ENCODE results near the gene MACROD1.

MACROD1 gene

DNA sequence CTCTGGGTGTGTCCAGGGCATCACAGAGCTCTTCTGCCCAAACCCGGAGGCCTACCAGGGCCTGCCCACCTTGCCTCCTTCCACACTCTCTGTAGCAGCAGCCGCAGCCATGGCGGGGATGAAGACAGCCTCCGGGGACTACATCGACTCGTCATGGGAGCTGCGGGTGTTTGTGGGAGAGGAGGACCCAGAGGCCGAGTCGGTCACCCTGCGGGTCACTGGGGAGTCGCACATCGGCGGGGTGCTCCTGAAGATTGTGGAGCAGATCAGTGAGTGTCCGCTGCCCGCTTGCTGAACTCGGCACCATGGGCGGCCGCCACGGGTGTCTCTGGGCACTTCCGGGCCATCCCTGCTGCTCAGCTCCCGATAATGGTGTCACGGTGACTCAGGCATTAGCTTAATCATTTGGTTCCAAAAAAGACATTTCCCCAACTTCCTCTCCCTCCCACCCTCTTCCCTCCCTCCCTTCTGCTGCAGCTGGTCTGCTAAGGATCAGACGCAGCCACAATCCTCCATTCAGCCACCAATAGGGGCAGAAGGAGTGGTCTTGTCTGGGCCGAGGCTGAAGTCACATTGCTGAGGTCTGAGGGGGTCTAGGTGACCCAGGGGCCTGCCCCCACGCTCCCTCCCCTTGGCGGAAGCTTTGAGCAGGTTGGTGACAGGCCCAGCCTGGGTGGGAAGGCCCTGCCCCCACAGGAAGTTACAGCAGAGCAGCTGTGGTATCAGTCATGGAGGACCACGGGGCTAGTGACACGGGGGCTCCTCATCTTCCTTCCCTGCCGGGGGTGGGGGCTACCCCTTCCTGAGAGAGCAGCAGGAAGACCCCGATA lies 41.6 kb upstream of the MACROD1 start:
- TF ChIP-seq, protein P1, sequence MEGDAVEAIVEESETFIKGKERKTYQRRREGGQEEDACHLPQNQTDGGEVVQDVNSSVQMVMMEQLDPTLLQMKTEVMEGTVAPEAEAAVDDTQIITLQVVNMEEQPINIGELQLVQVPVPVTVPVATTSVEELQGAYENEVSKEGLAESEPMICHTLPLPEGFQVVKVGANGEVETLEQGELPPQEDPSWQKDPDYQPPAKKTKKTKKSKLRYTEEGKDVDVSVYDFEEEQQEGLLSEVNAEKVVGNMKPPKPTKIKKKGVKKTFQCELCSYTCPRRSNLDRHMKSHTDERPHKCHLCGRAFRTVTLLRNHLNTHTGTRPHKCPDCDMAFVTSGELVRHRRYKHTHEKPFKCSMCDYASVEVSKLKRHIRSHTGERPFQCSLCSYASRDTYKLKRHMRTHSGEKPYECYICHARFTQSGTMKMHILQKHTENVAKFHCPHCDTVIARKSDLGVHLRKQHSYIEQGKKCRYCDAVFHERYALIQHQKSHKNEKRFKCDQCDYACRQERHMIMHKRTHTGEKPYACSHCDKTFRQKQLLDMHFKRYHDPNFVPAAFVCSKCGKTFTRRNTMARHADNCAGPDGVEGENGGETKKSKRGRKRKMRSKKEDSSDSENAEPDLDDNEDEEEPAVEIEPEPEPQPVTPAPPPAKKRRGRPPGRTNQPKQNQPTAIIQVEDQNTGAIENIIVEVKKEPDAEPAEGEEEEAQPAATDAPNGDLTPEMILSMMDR (IDR thresholded peaks at IDR 0.05; ENCODE audit: insufficient read depth, missing control alignments): no peak
- no peak for FAIRE-seq
- no peak for DNase-seq (ENCODE audit: insufficient read length, low spot score)

DNA sequence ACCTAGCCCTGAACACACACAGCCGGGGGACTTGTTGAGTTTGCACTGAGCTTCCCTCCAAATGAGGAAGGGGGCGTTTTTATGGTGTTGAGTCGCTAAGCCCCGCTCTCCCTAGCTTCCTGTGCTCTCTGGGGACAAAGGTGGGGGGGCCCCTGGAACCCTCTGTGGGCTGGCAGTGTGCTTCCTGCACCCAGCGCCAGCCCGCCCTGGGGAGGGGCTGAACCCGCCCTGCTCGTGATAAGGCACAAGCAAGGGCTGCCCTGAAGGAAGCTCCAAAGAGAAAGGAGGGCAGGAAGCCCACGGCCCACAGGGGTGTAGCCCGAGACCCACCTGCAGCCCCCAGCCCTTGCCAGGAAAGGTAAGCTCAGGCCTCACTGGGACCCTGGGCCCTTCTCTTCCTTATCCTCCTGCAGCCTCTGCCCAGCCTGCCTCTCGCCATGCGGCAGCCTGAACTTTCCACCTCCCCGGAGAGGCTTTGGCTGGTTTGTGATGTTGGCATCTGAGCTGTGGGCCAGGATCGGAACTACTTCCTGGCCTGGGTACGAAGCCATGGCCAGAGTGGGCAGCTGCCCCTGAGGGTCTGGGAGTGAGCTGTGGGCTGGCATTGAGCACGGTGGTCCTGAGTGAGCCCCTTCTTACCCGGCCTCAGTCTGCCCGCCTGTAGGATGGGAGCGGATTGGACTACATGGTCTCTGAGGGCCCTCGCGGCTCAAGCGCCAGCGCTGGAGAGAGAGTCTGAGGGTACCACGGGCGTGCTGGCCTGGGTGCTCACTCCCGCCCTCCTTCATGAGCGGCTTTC lies 40.7 kb upstream of the MACROD1 start, which contains the start of gene FERMT3:
TSS of gene FERMT3 (plus strand) at position 265 of the 799 bp plus-strand sequence. CDS start 644 bp downstream, outside the sequence.
- TF ChIP-seq, protein P1 (IDR thresholded peaks at IDR 0.05; ENCODE audit: insufficient read depth, missing control alignments): no peak
- FAIRE-seq (no peak), DNase-seq (ENCODE audit: insufficient read length, low spot score) (no peak)

DNA sequence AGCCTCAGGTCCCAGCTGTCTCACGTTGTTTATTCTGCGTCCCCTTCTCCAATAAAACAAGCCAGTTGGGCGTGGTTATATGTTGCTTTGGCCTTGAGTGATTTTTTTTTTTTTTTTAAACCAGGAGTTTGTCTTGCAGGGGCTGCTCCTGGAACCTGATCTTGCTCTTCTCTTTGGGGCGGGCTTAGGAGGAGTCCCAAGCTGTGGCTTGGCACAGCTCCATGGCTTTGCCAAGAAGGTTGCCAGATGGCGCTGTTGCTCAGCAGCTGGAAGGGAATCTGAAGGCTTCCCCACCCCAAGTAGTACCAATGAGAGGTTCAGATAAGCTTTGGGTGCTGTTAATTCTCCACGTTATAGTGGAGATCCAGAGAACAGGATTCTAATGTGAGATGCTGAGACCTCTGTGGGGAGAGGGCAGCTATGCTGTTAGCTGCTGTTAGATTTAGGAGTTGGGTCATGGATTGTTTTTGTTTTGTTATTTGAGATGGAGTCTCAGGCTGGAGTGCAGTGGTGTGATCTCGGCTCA lies 38.6 kb upstream of the MACROD1 start:
- peak; percentile 94 for DNase-seq (ENCODE audit: insufficient read length, low spot score)
- TF ChIP-seq, protein P1 (IDR thresholded peaks at IDR 0.05; ENCODE audit: insufficient read depth, missing control alignments): peak; percentile 93
- no peak for FAIRE-seq

DNA sequence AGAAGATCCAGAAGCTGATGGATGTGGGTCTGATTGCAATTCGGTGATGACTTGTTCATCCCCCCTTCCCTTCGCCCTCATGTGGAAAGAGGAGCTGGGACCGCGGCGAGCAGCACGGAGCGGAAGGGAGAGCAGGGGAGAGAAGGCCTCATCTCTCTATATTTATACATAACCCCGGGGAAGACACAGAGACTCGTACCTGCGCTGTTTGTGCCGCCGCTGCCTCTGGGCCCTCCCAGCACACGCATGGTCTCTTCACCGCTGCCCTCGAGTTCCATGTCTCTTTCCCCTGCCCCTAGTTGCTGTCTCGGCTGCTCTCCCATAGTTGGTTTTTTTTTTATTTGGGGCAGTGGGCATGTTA lies 38.1 kb upstream of the MACROD1 start:
- TF ChIP-seq, protein P1 (IDR thresholded peaks at IDR 0.05; ENCODE audit: insufficient read depth, missing control alignments): no peak
- FAIRE-seq (no peak), DNase-seq (ENCODE audit: insufficient read length, low spot score) (no peak)

DNA sequence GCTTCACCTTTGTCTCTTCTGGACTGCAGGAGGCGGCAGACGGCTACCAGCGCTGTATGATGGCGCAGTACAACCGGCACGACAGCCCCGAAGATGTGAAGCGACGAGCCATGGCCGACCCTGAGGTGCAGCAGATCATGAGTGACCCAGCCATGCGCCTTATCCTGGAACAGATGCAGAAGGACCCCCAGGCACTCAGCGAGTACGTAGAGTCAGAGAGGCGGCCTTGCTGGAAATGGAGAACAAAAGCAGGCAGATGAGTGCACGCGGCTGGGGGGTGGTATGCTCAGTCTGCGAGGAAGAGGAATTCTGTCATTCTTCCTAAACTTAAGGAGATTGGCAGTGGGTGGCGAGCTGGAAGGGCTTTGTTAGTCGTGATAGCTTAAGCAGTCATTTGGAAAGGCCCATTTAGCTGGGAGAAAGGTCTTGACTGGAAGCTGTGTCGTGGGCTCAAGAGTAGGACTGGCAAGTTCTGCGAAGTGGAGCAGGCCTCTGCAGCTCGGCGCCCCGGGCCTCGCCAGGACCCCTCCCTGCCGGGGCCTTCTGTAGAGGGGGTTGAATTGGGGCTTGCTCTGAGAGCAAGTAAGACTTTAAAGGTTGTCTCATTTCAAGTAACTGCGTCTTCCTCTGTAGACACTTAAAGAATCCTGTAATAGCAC lies 37.6 kb upstream of the MACROD1 start:
- no peak for DNase-seq (ENCODE audit: insufficient read length, low spot score)
- TF ChIP-seq, protein P1 (IDR thresholded peaks at IDR 0.05; ENCODE audit: insufficient read depth, missing control alignments): no peak
- no peak for FAIRE-seq

DNA sequence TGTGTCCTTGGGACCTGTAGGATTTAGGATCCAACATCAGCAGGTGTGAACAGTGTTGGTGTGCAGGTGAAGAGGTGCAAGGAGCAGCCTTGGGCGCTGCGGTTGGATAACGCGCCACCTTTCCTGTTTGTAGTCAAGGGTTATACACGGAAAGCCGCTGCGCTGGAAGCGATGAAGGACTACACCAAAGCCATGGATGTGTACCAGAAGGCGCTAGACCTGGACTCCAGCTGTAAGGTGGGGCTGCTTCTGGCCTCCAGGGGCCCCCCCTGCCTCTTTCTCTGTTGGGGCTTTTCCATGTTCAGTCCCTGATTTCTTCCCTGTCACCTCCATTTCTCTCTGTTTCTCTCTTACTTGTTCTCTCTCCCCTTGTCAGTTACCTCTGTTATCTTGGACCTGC lies 37.1 kb upstream of the MACROD1 start:
- TF ChIP-seq, protein P1 (IDR thresholded peaks at IDR 0.05; ENCODE audit: insufficient read depth, missing control alignments): no peak
- FAIRE-seq (no peak), DNase-seq (ENCODE audit: insufficient read length, low spot score) (no peak)
